MG63 (cell line): ENCODE results near the gene SF3B2. TPM values are rescaled to one million over a fixed set of nuclear protein-coding genes. Genes with fewer than 3 reads are reported as not detected.
"Not testable (repeated sequence)": the region's sequence is repeated elsewhere in the genome, so short reads cannot be mapped to it uniquely, and the experiment has no call there.

Source experiments
- DNase-seq: peaks from one replicate; pipeline ENCODE4 v3.0.0-alpha.2; 2020
- H3K27me3 ChIP-seq: fragments of 250-450 bp; sonication (Bioruptor Pico); 2 replicates; pipeline ENCODE4 v1.5.1; 2020; ENCODE audit warnings: mild to moderate bottlenecking, moderate library complexity
- H3K36me3 ChIP-seq: fragments of 250-450 bp; sonication (Bioruptor Pico); 2 replicates; pipeline ENCODE4 v1.5.1; 2020; ENCODE audit warnings: mild to moderate bottlenecking, moderate library complexity
- H3K4me3 ChIP-seq: fragments of 250-450 bp; sonication (Bioruptor Pico); 2 replicates; pipeline ENCODE4 v1.5.1; 2020; ENCODE audit warnings: mild to moderate bottlenecking, moderate library complexity
- H3K9me3 ChIP-seq: fragments of 250-450 bp; sonication (Bioruptor Pico); 2 replicates; pipeline ENCODE4 v1.5.1; 2020; ENCODE audit warnings: mild to moderate bottlenecking, moderate library complexity
- total RNA-seq: library from RNA; depleted of rRNA; stranded (reverse); fragments of >200 nt; shearing (Covaris generic); gene quantifications from 2 replicates; pipeline ENCODE4 v1.2.3, GENCODE V29; 2014; ENCODE audit warnings: low replicate concordance; rRNA removed

SF3B2 gene, protein sequence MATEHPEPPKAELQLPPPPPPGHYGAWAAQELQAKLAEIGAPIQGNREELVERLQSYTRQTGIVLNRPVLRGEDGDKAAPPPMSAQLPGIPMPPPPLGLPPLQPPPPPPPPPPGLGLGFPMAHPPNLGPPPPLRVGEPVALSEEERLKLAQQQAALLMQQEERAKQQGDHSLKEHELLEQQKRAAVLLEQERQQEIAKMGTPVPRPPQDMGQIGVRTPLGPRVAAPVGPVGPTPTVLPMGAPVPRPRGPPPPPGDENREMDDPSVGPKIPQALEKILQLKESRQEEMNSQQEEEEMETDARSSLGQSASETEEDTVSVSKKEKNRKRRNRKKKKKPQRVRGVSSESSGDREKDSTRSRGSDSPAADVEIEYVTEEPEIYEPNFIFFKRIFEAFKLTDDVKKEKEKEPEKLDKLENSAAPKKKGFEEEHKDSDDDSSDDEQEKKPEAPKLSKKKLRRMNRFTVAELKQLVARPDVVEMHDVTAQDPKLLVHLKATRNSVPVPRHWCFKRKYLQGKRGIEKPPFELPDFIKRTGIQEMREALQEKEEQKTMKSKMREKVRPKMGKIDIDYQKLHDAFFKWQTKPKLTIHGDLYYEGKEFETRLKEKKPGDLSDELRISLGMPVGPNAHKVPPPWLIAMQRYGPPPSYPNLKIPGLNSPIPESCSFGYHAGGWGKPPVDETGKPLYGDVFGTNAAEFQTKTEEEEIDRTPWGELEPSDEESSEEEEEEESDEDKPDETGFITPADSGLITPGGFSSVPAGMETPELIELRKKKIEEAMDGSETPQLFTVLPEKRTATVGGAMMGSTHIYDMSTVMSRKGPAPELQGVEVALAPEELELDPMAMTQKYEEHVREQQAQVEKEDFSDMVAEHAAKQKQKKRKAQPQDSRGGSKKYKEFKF
- total RNA-seq, result 134 and 174 TPM in 2 replicates

DNA sequence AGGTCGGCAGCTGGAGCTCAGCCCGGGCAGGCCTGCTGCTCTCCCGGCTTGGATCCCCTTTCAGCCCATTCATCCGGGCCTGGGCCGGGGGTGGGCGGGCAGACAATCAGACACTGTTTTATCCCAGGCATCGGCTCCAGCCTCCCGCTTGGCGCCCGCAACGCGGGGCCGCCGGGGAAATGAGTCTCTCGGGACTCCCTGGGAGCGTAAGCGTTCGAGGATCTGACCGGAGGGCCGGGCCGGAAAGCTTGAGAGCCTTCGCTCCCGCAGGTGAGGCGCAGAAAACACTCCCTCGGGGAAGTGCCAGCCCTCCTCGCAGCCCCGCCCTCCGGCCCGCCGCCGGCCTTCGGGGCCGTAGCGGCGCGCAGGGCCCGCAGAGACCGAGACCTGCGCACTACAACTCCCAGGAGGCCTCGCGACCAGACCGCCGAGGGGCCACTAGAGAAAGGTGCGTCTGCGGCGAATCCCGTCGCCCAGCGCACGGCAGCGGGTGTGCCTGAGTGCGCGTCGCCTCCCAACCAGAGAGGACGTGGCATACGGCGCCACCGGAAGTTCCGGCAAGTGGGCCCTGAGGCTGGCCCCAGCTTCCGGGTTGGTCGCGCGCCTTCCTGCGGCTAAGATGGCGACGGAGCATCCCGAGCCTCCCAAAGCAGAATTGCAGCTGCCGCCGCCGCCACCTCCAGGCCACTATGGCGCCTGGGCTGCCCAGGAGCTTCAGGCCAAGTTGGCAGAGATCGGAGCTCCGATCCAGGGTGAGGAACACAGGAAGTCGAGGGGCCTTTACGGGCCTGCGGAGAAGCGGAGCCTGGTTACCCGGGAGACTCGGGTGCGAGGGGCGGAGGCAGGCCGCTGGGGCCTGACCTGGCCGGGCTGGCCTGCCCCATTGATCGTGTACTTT, at the start of gene SF3B2:
TSS of gene SF3B2 (plus strand) at position 599 of the 898 bp plus-strand sequence. CDS start at position 620, 21 bp downstream.
- Histone ChIP-seq H3K36me3 (peaks cover 41% of the 10 kb centered on the region), H3K27me3 (no peaks in the 10 kb centered on the region), H3K4me3 (peak within 1 kb of the TSS; percentile 92), H3K9me3 (no peaks in the 10 kb centered on the region)
- DNase-seq, result peak; percentile 99

DNA sequence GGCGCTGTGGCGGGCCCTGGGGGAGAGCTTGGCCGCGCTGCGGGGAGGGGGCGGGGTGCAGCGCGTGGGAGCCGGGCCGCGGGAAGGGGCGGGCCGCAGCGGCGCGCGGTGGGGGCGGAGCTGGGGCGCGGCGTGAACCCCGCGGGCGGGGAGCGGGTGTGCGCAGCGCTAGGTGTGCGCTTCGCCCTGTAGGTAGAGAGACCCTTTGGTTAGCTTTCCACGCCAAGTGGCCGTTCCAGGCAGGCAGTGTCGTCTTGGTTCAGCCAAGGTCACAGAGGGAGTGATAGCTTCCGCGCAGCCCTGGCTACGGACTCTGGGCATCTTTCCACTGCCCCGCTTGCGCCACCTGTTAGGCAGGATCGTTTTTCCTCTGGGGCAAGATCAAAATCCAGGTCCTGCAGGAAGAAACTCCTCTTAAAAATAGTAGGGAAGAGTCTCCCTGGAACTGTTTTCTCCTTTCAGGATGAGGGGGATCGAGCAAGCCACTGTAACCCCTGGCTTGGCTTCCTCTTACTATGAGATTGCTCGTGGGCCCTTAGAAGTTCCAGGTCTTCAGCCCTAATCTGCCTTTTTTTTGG, 49.4 kb upstream of the SF3B2 start:
- Histone ChIP-seq H3K36me3 (peaks cover 64% of the 10 kb centered on the region), H3K27me3 (no peaks in the 10 kb centered on the region), H3K4me3 (peak overlapping the region; percentile 90), H3K9me3 (no peaks in the 10 kb centered on the region)
- peak; percentile 41 for DNase-seq

DNA sequence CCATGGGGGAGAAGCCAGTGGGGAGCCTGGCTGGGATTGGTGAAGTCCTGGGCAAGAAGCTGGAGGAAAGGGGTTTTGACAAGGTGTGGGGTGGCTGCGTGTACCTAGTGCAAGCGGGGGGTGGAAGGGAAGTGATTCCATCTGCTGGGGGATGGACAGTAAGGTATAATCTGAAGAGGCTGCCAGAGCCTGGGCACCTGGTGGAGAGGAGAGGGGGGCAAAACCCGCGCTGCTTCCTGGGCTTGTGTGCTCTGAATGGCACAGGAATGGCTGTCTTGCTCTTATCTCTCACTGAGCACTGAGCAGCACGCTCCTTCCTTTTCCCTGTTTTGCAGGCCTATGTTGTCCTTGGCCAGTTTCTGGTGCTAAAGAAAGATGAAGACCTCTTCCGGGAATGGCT, 48.9 kb upstream of the SF3B2 start:
- H3K27me3 ChIP-seq, result no peaks in the 10 kb centered on the region
- H3K4me3 ChIP-seq, result peak overlapping the region; percentile 90
- DNase-seq, result no peak
- no peaks in the 10 kb centered on the region for H3K9me3 ChIP-seq
- peaks cover 60% of the 10 kb centered on the region for H3K36me3 ChIP-seq

DNA sequence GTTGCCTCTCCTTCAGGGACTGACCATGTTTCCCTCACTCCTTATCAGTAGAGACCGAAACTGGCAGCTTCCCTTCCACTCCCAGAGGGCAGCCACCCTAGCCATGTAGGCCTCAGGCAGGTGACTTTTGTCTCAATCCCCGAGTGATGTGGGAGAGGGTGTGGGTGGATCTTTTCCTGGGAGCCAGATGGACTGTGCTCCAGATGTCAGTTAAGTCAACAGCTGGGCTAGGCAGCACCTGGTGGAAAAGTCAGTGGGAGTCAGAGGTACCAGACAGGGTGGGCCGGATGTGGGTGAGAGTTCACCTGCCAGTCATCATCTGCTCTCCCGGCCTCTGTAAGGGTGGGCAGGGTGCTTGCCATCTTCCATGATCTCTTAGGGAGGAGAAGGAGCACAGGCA, 48.0 kb upstream of the SF3B2 start:
- H3K4me3 ChIP-seq, result no peak overlapping the region
- no peak for DNase-seq
- no peaks in the 10 kb centered on the region for H3K9me3 ChIP-seq
- peaks cover 51% of the 10 kb centered on the region for H3K36me3 ChIP-seq
- no peaks in the 10 kb centered on the region for H3K27me3 ChIP-seq

DNA sequence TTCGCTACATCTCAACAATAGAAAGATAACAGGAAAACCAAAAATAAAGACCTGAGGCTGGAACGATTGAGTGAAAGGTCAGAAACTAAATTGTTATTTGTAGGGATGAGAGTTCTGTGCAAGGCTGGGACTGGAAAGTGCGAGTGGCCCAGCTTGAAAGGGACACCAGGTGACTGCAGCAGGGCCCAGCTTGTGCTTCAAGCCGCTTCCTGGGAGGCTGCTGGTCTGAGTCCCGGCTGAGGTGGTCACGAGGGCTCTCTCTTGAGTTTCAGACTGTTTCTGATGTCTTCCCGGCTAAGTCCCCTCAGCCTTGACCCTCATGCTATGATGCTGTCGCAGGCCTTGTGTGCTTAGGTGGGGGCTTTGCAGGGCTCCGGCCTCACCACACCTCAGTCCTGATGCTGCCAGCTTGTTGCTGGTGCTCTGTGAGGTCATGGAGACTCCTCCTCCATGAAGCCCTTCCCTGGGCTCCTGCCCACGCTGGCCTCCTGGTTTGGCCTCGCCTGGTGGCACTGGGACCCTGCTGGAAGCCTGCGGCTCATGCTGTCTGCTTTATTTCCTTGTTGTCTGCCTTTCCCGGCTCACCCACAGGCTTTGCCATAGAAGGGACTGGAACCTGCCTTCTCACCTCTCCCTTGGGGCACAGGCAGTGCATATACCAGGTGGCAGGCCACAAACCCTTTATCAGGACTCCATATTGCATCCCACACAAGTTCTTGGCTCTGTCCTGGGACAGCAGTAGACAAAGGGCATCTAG, 45.9 kb upstream of the SF3B2 start:
- Histone ChIP-seq H3K27me3 (no peaks in the 10 kb centered on the region), H3K9me3 (no peaks in the 10 kb centered on the region), H3K4me3 (no peak overlapping the region), H3K36me3 (peaks cover 34% of the 10 kb centered on the region)
- no peak for DNase-seq

DNA sequence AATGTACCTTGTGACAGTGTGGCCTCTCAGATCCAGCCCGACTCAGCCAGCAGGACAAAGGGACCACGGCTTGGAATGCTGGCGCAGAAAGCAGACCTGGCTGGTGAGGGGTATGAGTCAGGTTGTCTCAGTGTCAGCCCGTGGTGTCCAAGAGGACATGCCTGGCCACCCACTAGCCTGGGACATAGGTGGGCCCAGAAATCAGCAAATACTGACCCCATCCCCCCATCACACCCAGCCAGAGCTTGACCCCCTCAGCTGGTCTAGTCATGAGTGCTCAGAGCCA, 45.3 kb upstream of the SF3B2 start:
- no peaks in the 10 kb centered on the region for H3K27me3 ChIP-seq
- no peaks in the 10 kb centered on the region for H3K9me3 ChIP-seq
- peaks cover 34% of the 10 kb centered on the region for H3K36me3 ChIP-seq
- DNase-seq, result no peak
- H3K4me3 ChIP-seq, result no peak overlapping the region

DNA sequence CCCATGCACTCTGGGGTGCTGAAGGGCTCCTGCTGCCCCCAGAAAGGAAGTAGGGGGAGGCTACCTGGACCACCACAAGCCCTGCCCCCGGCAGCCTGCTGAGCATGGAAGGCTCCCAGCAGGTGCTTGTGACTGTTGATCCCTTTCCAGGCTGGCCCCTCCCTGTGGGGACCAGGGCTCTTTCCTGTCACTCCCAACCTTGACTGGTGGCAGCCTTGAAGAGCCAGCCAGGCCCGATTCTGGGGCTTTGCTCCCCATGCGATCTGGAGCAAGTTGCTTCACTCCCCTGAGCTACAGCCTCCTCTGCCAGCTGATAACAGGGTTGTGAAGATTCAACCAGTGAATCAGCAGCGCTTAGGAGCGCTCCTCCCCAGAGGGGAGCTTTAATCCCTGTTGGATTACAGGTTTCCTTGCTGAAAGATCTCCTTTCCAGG, 44.9 kb upstream of the SF3B2 start:
- DNase-seq, result no peak
- no peaks in the 10 kb centered on the region for H3K9me3 ChIP-seq

DNA sequence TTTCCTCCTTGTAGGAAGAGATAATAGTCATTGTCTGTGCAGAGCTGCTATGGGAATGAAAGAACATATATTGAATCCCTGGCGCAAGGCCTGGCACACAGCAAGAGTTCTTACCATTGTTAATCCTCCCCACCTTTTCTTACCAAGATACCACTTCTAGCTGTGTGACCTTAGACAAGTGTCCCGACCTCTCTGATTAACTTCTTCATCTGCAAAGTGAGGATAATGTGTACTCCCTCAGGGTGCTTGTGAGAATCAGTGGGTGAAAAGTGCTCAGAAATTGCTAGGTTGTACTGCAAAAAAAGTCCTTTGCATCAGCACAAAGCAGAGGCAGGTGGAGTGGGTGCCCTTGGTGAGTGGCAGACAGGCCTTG, 44.1 kb upstream of the SF3B2 start:
- Histone ChIP-seq H3K27me3 (no peaks in the 10 kb centered on the region), H3K4me3 (no peak overlapping the region), H3K9me3 (no peaks in the 10 kb centered on the region), H3K36me3 (peaks cover 33% of the 10 kb centered on the region)
- DNase-seq, result no peak

More for the DNA sequence above, 44.9 kb upstream of the SF3B2 start:
- peaks cover 34% of the 10 kb centered on the region for H3K36me3 ChIP-seq
- no peak overlapping the region for H3K4me3 ChIP-seq
- H3K27me3 ChIP-seq, result no peaks in the 10 kb centered on the region

DNA sequence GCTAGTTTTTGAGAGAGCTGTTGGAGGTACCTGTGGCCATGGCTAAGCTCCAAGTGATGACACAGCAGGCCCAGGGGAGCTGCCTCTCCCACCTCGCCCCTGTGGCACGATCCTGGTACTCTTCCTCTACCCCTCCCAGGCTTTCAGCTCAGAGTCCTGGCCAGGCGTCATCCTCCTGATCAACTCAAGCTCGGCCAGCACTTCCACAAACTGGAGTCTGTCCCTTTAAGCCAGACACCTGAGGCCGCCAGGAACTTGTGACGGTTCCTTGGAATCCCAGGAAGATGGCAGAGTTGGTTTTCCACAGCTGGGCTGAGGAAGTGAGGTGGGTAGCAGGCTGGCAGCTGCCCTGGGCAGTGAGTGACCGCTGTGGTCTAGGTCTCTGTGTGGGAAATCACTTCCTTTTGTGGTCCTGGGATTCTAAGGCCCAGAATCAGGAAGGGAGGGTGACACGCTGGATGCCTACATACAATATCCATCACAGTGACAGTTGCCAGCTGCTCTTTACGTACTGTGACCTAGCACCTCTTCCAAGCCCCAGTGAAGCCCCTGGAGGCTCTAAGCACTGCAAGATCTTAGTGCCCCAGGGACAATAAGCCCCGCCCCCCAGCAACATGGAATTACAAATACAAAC, 43.6 kb upstream of the SF3B2 start:
- Histone ChIP-seq H3K4me3 (no peak overlapping the region), H3K9me3 (no peaks in the 10 kb centered on the region), H3K27me3 (no peaks in the 10 kb centered on the region), H3K36me3 (peaks cover 28% of the 10 kb centered on the region)
- no peak for DNase-seq

DNA sequence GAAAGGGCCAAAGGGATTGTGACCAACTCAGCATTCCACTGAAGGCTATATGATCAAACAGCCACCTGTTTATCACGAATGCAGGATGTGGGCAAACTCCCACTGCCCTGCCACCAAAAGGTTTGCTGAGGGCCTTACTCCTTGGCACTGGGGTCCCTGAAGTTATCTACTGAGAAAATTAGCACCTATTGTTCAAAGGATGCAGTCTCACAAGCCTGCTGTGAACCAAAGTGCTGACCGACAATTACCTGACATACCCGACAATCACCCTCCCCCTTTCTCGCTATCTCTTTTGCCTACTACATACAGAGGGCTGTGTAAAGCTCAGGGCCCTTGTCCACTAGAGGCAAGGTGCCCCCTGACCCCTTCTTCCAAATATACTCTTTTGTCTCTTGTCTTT, 42.1 kb upstream of the SF3B2 start:
- not testable (repeated sequence) for DNase-seq, H3K9me3 ChIP-seq, H3K27me3 ChIP-seq, H3K4me3 ChIP-seq
- peaks cover 15% of the 10 kb centered on the region for H3K36me3 ChIP-seq

DNA sequence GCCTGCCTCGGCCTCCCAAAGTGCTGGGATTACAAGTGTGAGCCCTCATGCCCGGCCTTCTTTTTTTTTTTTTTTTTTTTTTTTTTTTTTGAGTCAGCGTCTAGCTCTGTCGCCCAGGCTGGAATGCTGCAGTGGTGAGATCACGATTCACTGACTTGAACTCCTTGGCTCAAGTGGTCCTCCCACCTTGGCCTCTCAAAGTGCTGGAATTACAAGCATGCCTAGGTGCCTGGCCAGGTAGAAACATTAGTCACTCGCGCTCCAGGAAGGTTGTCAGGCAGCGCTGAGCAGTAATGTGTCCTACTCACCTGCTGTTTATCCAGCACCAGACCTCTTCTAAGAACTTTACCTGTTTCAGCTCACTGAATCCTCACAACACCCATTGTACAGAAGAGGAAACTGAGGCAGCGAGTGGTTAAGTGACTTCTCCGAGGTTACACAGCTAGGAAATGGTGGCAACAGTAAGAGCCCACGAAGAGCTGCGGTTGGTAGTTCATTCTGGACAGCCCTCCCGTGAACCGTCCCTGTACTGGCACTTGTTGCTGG, 40.9 kb upstream of the SF3B2 start:
- Histone ChIP-seq H3K27me3 (no peaks in the 10 kb centered on the region), H3K4me3 (no peak overlapping the region), H3K36me3 (peaks cover 4% of the 10 kb centered on the region; the same call in 1 of the 2 replicates), H3K9me3 (no peaks in the 10 kb centered on the region)
- peak; percentile 66 for DNase-seq

DNA sequence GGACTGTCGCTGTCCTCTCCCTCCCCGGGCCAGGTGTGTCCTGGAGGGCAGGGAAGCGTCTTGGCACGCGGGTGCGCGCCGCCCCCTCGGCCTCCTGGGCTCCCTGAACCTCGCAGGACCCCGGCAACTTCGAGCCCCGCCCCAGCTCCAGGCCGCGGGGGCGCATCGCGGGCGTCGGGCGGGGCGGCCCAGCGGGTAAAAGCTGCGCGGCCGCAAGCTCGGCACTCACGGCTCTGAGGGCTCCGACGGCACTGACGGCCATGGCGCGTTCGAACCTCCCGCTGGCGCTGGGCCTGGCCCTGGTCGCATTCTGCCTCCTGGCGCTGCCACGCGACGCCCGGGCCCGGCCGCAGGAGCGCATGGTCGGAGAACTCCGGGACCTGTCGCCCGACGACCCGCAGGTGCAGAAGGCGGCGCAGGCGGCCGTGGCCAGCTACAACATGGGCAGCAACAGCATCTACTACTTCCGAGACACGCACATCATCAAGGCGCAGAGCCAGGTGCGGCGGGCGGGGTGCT, 40.3 kb upstream of the SF3B2 start, which contains the start of gene CST6:
TSS of gene CST6 (plus strand) at position 224 of the 519 bp plus-strand sequence. CDS start at position 261, 37 bp downstream.
- no peak for DNase-seq
- no peak within 1 kb of the TSS for H3K4me3 ChIP-seq
- no peaks in the 10 kb centered on the region for H3K9me3 ChIP-seq
- H3K36me3 ChIP-seq, result peaks cover under 1% of the 10 kb centered on the region; the same call in 1 of the 2 replicates
- no peaks in the 10 kb centered on the region for H3K27me3 ChIP-seq

DNA sequence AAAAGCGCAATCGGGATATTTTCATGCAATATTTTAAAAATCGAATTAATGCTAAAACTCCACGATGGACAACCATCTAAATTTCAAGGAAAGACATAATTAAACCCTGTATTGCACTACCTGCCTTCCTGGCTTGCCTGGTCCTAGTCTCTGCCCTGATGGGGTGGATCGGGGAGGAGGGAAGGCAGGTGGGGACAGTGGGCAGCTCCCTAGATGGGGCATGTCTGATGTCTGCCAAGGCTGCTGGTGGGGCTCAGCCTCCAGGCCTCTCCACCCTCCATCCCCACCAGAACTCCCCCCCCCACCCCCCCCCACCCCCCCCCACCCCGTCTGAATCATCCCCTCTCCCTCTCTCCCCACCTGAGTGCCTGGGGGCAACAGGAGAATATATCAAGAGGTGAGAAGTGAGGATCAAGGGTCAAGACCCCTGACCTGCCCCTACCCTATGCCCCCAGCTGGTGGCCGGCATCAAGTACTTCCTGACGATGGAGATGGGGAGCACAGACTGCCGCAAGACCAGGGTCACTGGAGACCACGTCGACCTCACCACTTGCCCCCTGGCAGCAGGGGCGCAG, 39.7 kb upstream of the SF3B2 start:
- H3K27me3 ChIP-seq, result no peaks in the 10 kb centered on the region
- H3K9me3 ChIP-seq, result no peaks in the 10 kb centered on the region
- no peaks in the 10 kb centered on the region for H3K36me3 ChIP-seq
- no peak for DNase-seq
- H3K4me3 ChIP-seq, result no peak overlapping the region

DNA sequence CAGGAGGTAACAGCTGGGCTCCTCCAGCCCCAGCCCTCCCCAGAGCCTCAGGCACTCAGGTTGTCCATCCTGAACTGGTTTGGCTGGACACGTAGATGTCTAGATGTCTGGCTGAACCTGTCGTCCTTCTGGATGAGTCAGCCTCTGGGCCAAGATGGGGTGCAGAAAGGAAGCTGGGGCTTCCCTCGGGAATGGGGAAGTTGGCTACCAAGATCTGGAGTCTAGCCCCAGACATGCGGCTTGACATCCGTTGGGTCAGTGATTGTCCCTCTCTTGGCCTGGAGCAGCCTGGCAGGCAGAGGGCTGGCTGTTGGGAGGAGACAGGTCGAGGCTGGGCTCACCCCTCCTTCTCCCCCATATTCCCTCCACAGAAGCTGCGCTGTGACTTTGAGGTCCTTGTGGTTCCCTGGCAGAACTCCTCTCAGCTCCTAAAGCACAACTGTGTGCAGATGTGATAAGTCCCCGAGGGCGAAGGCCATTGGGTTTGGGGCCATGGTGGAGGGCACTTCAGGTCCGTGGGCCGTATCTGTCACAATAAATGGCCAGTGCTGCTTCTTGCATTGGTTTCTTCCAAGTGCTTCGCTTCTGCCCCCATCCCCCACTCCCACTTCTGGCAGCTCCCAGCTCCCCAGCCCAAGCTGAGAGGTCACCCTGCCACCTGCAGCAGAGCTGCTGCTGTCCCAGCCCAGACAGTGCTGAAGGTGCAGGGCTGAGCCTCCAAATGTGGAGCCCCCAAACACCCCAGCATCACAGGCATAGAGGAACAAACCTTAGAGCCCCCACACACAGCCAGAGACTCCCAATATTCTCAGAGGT, 39.0 kb upstream of the SF3B2 start:
- no peak overlapping the region for H3K4me3 ChIP-seq
- no peak for DNase-seq
- H3K27me3 ChIP-seq, result no peaks in the 10 kb centered on the region
- no peaks in the 10 kb centered on the region for H3K9me3 ChIP-seq
- no peaks in the 10 kb centered on the region for H3K36me3 ChIP-seq
